Measurements from ENCODE around the gene EFNA5.

DNA sequence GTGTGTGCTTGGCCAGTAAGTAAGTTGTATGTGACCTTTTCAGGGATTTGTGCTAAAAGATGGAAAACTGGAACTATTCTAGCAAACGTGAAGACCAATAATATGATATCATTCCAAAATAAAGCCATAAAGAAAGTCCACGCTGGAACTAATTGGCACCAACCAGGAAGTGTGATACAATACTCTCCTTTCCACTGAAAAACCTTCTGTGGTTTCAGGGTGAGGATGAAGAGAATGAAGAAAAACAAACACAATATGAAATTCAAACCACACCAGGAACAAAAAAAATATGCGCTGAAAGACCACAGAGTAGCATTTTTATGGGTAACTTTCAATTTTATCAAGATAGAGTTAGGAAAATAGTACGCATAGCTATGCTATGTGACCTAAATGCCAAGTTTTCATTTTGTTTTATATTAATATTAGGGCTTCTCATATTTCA lies 105.8 kb downstream of the EFNA5 start:
- TF ChIP-seq, protein P1, sequence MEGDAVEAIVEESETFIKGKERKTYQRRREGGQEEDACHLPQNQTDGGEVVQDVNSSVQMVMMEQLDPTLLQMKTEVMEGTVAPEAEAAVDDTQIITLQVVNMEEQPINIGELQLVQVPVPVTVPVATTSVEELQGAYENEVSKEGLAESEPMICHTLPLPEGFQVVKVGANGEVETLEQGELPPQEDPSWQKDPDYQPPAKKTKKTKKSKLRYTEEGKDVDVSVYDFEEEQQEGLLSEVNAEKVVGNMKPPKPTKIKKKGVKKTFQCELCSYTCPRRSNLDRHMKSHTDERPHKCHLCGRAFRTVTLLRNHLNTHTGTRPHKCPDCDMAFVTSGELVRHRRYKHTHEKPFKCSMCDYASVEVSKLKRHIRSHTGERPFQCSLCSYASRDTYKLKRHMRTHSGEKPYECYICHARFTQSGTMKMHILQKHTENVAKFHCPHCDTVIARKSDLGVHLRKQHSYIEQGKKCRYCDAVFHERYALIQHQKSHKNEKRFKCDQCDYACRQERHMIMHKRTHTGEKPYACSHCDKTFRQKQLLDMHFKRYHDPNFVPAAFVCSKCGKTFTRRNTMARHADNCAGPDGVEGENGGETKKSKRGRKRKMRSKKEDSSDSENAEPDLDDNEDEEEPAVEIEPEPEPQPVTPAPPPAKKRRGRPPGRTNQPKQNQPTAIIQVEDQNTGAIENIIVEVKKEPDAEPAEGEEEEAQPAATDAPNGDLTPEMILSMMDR (IDR thresholded peaks at IDR 0.05; ENCODE audit: low read depth, low read length, missing input control) = no peak
- TF ChIP-seq, protein P2, sequence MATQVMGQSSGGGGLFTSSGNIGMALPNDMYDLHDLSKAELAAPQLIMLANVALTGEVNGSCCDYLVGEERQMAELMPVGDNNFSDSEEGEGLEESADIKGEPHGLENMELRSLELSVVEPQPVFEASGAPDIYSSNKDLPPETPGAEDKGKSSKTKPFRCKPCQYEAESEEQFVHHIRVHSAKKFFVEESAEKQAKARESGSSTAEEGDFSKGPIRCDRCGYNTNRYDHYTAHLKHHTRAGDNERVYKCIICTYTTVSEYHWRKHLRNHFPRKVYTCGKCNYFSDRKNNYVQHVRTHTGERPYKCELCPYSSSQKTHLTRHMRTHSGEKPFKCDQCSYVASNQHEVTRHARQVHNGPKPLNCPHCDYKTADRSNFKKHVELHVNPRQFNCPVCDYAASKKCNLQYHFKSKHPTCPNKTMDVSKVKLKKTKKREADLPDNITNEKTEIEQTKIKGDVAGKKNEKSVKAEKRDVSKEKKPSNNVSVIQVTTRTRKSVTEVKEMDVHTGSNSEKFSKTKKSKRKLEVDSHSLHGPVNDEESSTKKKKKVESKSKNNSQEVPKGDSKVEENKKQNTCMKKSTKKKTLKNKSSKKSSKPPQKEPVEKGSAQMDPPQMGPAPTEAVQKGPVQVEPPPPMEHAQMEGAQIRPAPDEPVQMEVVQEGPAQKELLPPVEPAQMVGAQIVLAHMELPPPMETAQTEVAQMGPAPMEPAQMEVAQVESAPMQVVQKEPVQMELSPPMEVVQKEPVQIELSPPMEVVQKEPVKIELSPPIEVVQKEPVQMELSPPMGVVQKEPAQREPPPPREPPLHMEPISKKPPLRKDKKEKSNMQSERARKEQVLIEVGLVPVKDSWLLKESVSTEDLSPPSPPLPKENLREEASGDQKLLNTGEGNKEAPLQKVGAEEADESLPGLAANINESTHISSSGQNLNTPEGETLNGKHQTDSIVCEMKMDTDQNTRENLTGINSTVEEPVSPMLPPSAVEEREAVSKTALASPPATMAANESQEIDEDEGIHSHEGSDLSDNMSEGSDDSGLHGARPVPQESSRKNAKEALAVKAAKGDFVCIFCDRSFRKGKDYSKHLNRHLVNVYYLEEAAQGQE (IDR thresholded peaks at IDR 0.05) = no peak
- TF ChIP-seq, protein P3, sequence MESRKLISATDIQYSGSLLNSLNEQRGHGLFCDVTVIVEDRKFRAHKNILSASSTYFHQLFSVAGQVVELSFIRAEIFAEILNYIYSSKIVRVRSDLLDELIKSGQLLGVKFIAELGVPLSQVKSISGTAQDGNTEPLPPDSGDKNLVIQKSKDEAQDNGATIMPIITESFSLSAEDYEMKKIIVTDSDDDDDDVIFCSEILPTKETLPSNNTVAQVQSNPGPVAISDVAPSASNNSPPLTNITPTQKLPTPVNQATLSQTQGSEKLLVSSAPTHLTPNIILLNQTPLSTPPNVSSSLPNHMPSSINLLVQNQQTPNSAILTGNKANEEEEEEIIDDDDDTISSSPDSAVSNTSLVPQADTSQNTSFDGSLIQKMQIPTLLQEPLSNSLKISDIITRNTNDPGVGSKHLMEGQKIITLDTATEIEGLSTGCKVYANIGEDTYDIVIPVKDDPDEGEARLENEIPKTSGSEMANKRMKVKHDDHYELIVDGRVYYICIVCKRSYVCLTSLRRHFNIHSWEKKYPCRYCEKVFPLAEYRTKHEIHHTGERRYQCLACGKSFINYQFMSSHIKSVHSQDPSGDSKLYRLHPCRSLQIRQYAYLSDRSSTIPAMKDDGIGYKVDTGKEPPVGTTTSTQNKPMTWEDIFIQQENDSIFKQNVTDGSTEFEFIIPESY (IDR thresholded peaks at IDR 0.05) = no peak
- TF ChIP-seq, protein P4, sequence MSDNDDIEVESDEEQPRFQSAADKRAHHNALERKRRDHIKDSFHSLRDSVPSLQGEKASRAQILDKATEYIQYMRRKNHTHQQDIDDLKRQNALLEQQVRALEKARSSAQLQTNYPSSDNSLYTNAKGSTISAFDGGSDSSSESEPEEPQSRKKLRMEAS (IDR thresholded peaks at IDR 0.05) = no peak
- TF ChIP-seq RXRA (IDR thresholded peaks at IDR 0.05) (no peak), GABPA (IDR thresholded peaks at IDR 0.05 in 1 of 2, conservative IDR thresholded peaks at IDR 0.05 in 1 of 2) (no peak)

Data from liver (tissue), 3 donors.